Heart right ventricle (tissue), 16 donors: ENCODE results near the gene CHST11. TPM values are rescaled to one million over a fixed set of nuclear protein-coding genes. Genes with fewer than 3 reads are reported as not detected.

ENCODE experiments used
- ATAC-seq, 8 donors: fragments of 200-7000 bp; cut with Tn5 transposase; one replicate each; pipeline ENCODE4 v1.9.1; 2020; ENCODE audit warnings: mild to moderate bottlenecking in 8 of 8, moderate library complexity in 8 of 8, moderate number of reproducible peaks in 1 of 8
- DNase-seq, 2 donors: peaks; one replicate each; pipeline ENCODE4 v3.0.0-alpha.2; 2020
- H3K27ac ChIP-seq, 10 donors: fragments of 200-600 bp; sonication (generic) in 2 of 10; one replicate each; pipeline versions ENCODE4 v1.5.0 to v1.8.0; 2020 to 2022; ENCODE audit warnings: mild to moderate bottlenecking in 3 of 10
- H3K27me3 ChIP-seq, 7 donors: fragments of 200-600 bp; one replicate each; pipeline ENCODE4 v1.8.0; 2021 to 2022; ENCODE audit warnings: mild to moderate bottlenecking in 2 of 7
- H3K36me3 ChIP-seq, 9 donors: fragments of 200-600 bp; sonication (generic) in 1 of 9; one replicate each; pipeline versions ENCODE4 v1.5.0 to v1.8.0; 2020 to 2022; ENCODE audit warnings: mild to moderate bottlenecking in 2 of 9
- H3K4me1 ChIP-seq, 9 donors: fragments of 200-600 bp; sonication (generic) in 1 of 9; one replicate each; pipeline versions ENCODE4 v1.5.0 to v1.8.0; 2020 to 2022; ENCODE audit warnings: mild to moderate bottlenecking in 4 of 9
- H3K4me3 ChIP-seq, 10 donors: fragments of 200-600 bp; sonication (generic) in 2 of 10; one replicate each; pipeline versions ENCODE4 v1.5.0 to v1.8.0; 2020 to 2022; ENCODE audit warnings: mild to moderate bottlenecking in 7 of 10, moderate library complexity in 2 of 10
- H3K9me3 ChIP-seq, 11 donors: fragments of 200-600 bp in 10 of 11; sonication (generic) in 2 of 11; one replicate each; pipeline versions ENCODE4 v1.5.0 to v1.8.0; 2013 to 2022; ENCODE audit warnings: mild to moderate bottlenecking in 2 of 11, control low read depth in 1 of 11, moderate library complexity in 1 of 11
- CTCF ChIP-seq, 9 donors: fragments of 200-600 bp; sonication (generic) in 2 of 9; IDR thresholded peaks; one replicate each; pipeline versions ENCODE4 v1.5.0 to v1.8.0; 2021 to 2022; ENCODE audit warnings: antibody characterized with exemption in 9 of 9, mild to moderate bottlenecking in 5 of 9, moderate library complexity in 1 of 9
- WGBS, 2 donors: extraction: QIAGEN DNeasy Blood & Tissue Kit; methylation state at CpG; one replicate each; pipeline ENCODE4 v1.1.7; 2013; ENCODE audit warnings: inconsistent platforms in 1 of 2; 5-methylcytosine and 5-hydroxymethylcytosine counted together
- intact Hi-C, 10 donors: fragments of 100-400 bp; cut with DNase I; formaldehyde crosslinking; loops; one replicate each; pipeline versions ENCODE4 v1.11.1 to v1.14.2; 2022
- polyA plus RNA-seq, 2 donors: library from polyadenylated mRNA; stranded (reverse); fragments of 200-250 nt; gene quantifications; one replicate each; pipeline ENCODE4 v1.2.3, GENCODE V29; 2013
- total RNA-seq, 10 donors: library from RNA; stranded (reverse); fragmentation: NEBNext Ultra II Directional in 3 of 10; extraction: Animal tissue kit (Norgen Biotek cat#: 25700) in 3 of 10; gene quantifications; one replicate each; pipeline versions ENCODE4 v1.2.1 to v1.2.4, GENCODE V29; 2021 to 2023
- donor health status: Arrhythmogenic right ventricular cardiomyopathy.
- donor health status: ischemic (EF 13 %, LVEDD 7.1; RV severe dilation, severe dysfunction).
- donor health status: healthy with polysubstance abuse.
- donor health status: DM: no; HTN: yes; CAD: no.
- donor health status: DM: no; HTN: no; CAD: no.
- donor health status: ischemic (EF 25% LVEDD 6.9; RV normal size, moderate dysfunction).
- donor health status: ischemic (EF 25% LVEDD 5.7; RV mildly dilated, moderate dysfunction).
- donor health status: healthy.
- donor health status: DM: yes; HTN: yes; CAD: no.
- donor health status: Ischemic cardiomyopathy.
- donor health status: ischemic (EF 35%, LVEDD 5.7; RV mildly dilated, moderate dysfunction).
- donor health status: nonischemic (EF 11% LVEDD 7.7; RV severe dilation, severe dysfunction).
- donor health status: DM: yes; HTN: yes; CAD: no.
- donor health status: PGD.
- donor health status: ischemic (EF 29% LVEDD 5.4; RV normal size, mild dysfunction).
- donor health status: nonischemic (EF 23%, LVEDD 6.1; RV moderate dilation, normal function).

The CHST11 gene
- total and polyA plus RNA-seq, 12 donors, result 1.1 to 12.7 (median 4.3) TPM

- 90 to 100% methylated on average over 1 of the region's 1 CpG for WGBS, 2 donors
- no peak for ATAC-seq
- DNase-seq, result no peak
- no peak overlapping the region for H3K4me3 ChIP-seq
- H3K9me3 ChIP-seq, result peaks cover 0 to 11% (median 0%) of the 10 kb centered on the region in 11 donors
- no peaks in the 10 kb centered on the region for H3K27me3 ChIP-seq
- intact Hi-C loops, result no loop called here
- no peaks in the 10 kb centered on the region for H3K36me3 ChIP-seq
- no peaks in the 10 kb centered on the region for H3K4me1 ChIP-seq
- no peak for TF ChIP-seq CTCF (IDR thresholded peaks at IDR 0.05)
- no peak overlapping the region for H3K27ac ChIP-seq
Measured at GRCh38 chr12:104448451-104448850, 8.3 kb upstream of the CHST11 start.

GRCh38 chr12:104450700-104451099 is 6.0 kb upstream of the CHST11 start:
- Histone ChIP-seq H3K36me3 (no peaks in the 10 kb centered on the region), H3K27me3 (no peaks in the 10 kb centered on the region), H3K27ac (no peak overlapping the region), H3K9me3 (peaks cover 0 to 11% (median 0%) of the 10 kb centered on the region in 11 donors), H3K4me3 (no peak overlapping the region), H3K4me1 (peaks cover 0 to under 1% (median 0%) of the 10 kb centered on the region in 9 donors)
- intact Hi-C loops, result loop anchor here in 3 of 10 donors (10.0 kb wide), 3 partner anchors 224 to 424 kb away; no protein-coding TSS in a partner anchor
- TF ChIP-seq CTCF (IDR thresholded peaks at IDR 0.05), result no peak
- DNase-seq (no peak), ATAC-seq (no peak)

GRCh38 chr12:104452087-104452486 is 4.7 kb upstream of the CHST11 start:
- no peak overlapping the region for H3K27ac ChIP-seq
- WGBS, 2 donors, result 96% methylated on average over 1 of the region's 1 CpG
- no peak for TF ChIP-seq CTCF (IDR thresholded peaks at IDR 0.05)
- ATAC-seq (no peak), DNase-seq (no peak)
- peaks cover 0 to 7% (median 0%) of the 10 kb centered on the region in 11 donors for H3K9me3 ChIP-seq
- no peaks in the 10 kb centered on the region for H3K27me3 ChIP-seq
- H3K36me3 ChIP-seq, result no peaks in the 10 kb centered on the region
- no peak overlapping the region for H3K4me3 ChIP-seq
- H3K4me1 ChIP-seq, result peaks cover 0 to 10% (median 6%) of the 10 kb centered on the region in 9 donors
- intact Hi-C loops, result loop anchor here in 3 of 10 donors (10.0 kb wide), 3 partner anchors 223 to 423 kb away; no protein-coding TSS in a partner anchor

- WGBS, 2 donors, result 80 to 86% methylated on average over 2 of the region's 2 CpGs
- Histone ChIP-seq H3K36me3 (no peaks in the 10 kb centered on the region), H3K27ac (no peak overlapping the region), H3K4me1 (peaks cover 0 to 19% (median 6%) of the 10 kb centered on the region in 9 donors), H3K9me3 (peaks cover 0 to 7% (median 0%) of the 10 kb centered on the region in 11 donors), H3K27me3 (no peaks in the 10 kb centered on the region), H3K4me3 (no peak overlapping the region)
- ATAC-seq, result no peak
- intact Hi-C loops, result loop anchor here in 3 of 10 donors (10.0 kb wide), 3 partner anchors 222 to 422 kb away; no protein-coding TSS in a partner anchor
- no peak for TF ChIP-seq CTCF (IDR thresholded peaks at IDR 0.05)
- no peak for DNase-seq
Measured at GRCh38 chr12:104453133-104453532, 3.6 kb upstream of the CHST11 start.
